Lung (tissue), 12 donors: Measurements from ENCODE around the gene SFTPB. TPM values are rescaled to one million over a fixed set of nuclear protein-coding genes. Genes with fewer than 3 reads are reported as not detected.

Experiments
- ATAC-seq: fragments of 200-7000 bp; cut with Tn5 transposase; one replicate; pipeline ENCODE4 v1.9.1; 2020; ENCODE audit warnings: moderate number of reproducible peaks; ENCODE audit not compliant: insufficient read depth, low FRiP score
- DNase-seq, 3 donors: peaks; one replicate each; pipeline ENCODE4 v3.0.0-alpha.2; 2013 to 2017
- H3K27ac ChIP-seq, 2 donors: one replicate each; pipeline ENCODE4 v1.5.1; 2013; ENCODE audit warnings: mild to moderate bottlenecking in 2 of 2, moderate library complexity in 2 of 2, control low read depth in 1 of 2, inconsistent platforms in 1 of 2, low read depth in 1 of 2, low read length in 1 of 2
- H3K27me3 ChIP-seq, 3 donors: one replicate each; pipeline ENCODE4 v1.5.1; 2013; ENCODE audit warnings: low read length in 2 of 3; ENCODE audit not compliant: control insufficient read depth in 3 of 3, insufficient read depth in 3 of 3
- H3K36me3 ChIP-seq, 4 donors: one replicate each; pipeline ENCODE4 v1.5.1; 2013; ENCODE audit warnings: low read length in 4 of 4, mild to moderate bottlenecking in 1 of 4, moderate library complexity in 1 of 4; ENCODE audit not compliant: control insufficient read depth in 4 of 4, insufficient read depth in 4 of 4
- H3K4me1 ChIP-seq, 5 donors: one replicate each; pipeline ENCODE4 v1.5.1; 2013; ENCODE audit warnings: low read length in 5 of 5, mild to moderate bottlenecking in 2 of 5, moderate library complexity in 1 of 5; ENCODE audit not compliant: control insufficient read depth in 5 of 5, insufficient read depth in 5 of 5
- H3K4me3 ChIP-seq: one replicate; pipeline ENCODE4 v1.5.1; 2013; ENCODE audit warnings: mild to moderate bottlenecking, control low read depth, moderate library complexity
- H3K9ac ChIP-seq, 2 donors: one replicate each; pipeline ENCODE4 v1.5.1; 2013; ENCODE audit warnings: low read length in 2 of 2, control low read depth in 1 of 2; ENCODE audit not compliant: insufficient read depth in 1 of 2
- H3K9me3 ChIP-seq, 4 donors: one replicate each; pipeline ENCODE4 v1.5.1; 2013; ENCODE audit warnings: low read length in 3 of 4, mild to moderate bottlenecking in 1 of 4, moderate library complexity in 1 of 4; ENCODE audit not compliant: control insufficient read depth in 4 of 4, insufficient read depth in 3 of 4
- WGBS, 2 donors: extraction: QIAGEN DNeasy Blood & Tissue Kit; methylation state at CpG; one replicate each; pipeline ENCODE4 v1.1.7; 2013; 5-methylcytosine and 5-hydroxymethylcytosine counted together
- polyA plus RNA-seq, 2 donors: library from polyadenylated mRNA; stranded (reverse); fragments of 200-250 nt; gene quantifications; one replicate each; pipeline ENCODE4 v1.2.1, GENCODE V29; 2013
- total RNA-seq, 2 donors: library from RNA; depleted of rRNA in 1 of 2; stranded (reverse); fragments of >200 nt in 1 of 2; gene quantifications; one replicate each; pipeline ENCODE4 v1.2.1, GENCODE V29; 2014 to 2021
- TF ChIP-seq, protein P1 (sequence below): IDR thresholded peaks from 2 replicates; pipeline ENCODE4 v1.5.1; 2012; ENCODE audit warnings: mild to moderate bottlenecking; ENCODE audit errors: control extremely low read depth, extremely low read depth
- donor health status: control.
- donor health status: control.
- donor health status: Bipolar disorder and iron deficiency.
- donor health status: healthy.
- donor health status: DM: yes; HTN: yes; CAD: no.

SFTPB gene
- total and polyA plus RNA-seq, 4 donors: 6,615 to 19,115 (median 13,690) TPM

GRCh38 chr2:85656468-85656867 lies 11.5 kb downstream of the SFTPB start:
- TF ChIP-seq, protein P1, sequence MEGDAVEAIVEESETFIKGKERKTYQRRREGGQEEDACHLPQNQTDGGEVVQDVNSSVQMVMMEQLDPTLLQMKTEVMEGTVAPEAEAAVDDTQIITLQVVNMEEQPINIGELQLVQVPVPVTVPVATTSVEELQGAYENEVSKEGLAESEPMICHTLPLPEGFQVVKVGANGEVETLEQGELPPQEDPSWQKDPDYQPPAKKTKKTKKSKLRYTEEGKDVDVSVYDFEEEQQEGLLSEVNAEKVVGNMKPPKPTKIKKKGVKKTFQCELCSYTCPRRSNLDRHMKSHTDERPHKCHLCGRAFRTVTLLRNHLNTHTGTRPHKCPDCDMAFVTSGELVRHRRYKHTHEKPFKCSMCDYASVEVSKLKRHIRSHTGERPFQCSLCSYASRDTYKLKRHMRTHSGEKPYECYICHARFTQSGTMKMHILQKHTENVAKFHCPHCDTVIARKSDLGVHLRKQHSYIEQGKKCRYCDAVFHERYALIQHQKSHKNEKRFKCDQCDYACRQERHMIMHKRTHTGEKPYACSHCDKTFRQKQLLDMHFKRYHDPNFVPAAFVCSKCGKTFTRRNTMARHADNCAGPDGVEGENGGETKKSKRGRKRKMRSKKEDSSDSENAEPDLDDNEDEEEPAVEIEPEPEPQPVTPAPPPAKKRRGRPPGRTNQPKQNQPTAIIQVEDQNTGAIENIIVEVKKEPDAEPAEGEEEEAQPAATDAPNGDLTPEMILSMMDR: no peak
- Histone ChIP-seq H3K9me3 (no peaks in the 10 kb centered on the region), H3K27ac (peak overlapping the region in 1 of 2 donors; percentile 42), H3K36me3 (peaks cover 3 to 10% (median 6%) of the 10 kb centered on the region in 4 donors), H3K4me3 (no peak overlapping the region), H3K27me3 (no peaks in the 10 kb centered on the region), H3K9ac (no peak overlapping the region), H3K4me1 (peaks cover 0 to 3% (median 0%) of the 10 kb centered on the region in 5 donors)
- no peak for DNase-seq
- 65 to 89% methylated on average over 3 of the region's 3 CpGs for WGBS, 2 donors
- ATAC-seq: peak; percentile 1

DNA sequence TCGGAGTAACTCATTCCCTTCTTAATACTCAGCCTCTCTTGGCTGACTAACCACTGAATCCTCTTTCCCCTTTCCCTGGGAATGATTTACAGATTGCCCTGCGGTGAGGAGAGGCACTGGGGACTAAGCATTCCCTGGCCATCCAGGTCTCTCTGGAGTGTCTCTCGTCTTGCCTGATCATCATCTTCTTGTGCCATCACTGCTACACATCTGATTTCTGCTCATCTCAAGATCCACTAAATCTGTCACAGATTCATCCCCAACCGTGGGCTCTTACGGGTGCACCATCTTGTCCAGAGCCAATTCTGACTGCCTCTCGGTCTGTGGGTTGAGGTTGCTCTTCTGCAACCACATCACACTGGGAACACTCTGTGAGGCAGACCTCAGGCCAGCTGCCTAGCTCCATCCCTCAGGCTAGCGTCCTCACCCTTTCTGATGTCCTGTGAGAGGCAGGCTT lies 12.0 kb downstream of the SFTPB start:
- no peak for ATAC-seq
- no peak for DNase-seq
- TF ChIP-seq, protein P1: no peak
- H3K9ac ChIP-seq: no peak overlapping the region
- H3K4me3 ChIP-seq: no peak overlapping the region
- H3K36me3 ChIP-seq: peaks cover 3 to 10% (median 8%) of the 10 kb centered on the region in 4 donors
- no peaks in the 10 kb centered on the region for H3K27me3 ChIP-seq
- H3K27ac ChIP-seq: peak overlapping the region in 1 of 2 donors; percentile 42
- H3K9me3 ChIP-seq: no peaks in the 10 kb centered on the region
- H3K4me1 ChIP-seq: peaks cover 0 to 3% (median 0%) of the 10 kb centered on the region in 5 donors
- WGBS, 2 donors: 72 to 82% methylated on average over 7 of the region's 7 CpGs

DNA sequence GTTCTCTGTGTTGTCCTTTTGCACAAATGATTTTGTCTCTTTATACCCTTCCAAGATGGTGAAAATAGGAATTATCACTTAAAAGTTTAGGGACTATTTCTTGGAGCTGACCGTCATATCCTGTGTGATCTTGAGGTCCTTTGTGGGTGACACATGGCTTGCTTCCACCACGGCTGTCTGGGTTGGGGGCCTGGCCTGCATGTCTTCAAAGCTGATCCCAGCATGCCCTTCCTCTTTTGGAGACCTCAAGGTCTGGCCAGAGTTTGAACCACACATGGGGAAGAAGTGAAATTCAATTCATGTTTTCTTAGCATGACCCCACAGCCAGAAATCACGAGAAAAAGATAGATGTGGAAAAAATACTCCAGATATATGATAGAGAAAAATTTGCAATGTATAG lies 14.0 kb downstream of the SFTPB start:
- Histone ChIP-seq H3K4me1 (peaks cover 0 to 1% (median 0%) of the 10 kb centered on the region in 5 donors), H3K9me3 (no peaks in the 10 kb centered on the region), H3K4me3 (no peak overlapping the region), H3K36me3 (peaks cover 11 to 18% (median 13%) of the 10 kb centered on the region in 4 donors), H3K27me3 (no peaks in the 10 kb centered on the region), H3K27ac (no peak overlapping the region), H3K9ac (no peak overlapping the region)
- whole genome bisulfite sequencing, 2 donors: 58 to 72% methylated on average over 3 of the region's 3 CpGs
- ATAC-seq: no peak
- TF ChIP-seq, protein P1: no peak
- DNase-seq: no peak

DNA sequence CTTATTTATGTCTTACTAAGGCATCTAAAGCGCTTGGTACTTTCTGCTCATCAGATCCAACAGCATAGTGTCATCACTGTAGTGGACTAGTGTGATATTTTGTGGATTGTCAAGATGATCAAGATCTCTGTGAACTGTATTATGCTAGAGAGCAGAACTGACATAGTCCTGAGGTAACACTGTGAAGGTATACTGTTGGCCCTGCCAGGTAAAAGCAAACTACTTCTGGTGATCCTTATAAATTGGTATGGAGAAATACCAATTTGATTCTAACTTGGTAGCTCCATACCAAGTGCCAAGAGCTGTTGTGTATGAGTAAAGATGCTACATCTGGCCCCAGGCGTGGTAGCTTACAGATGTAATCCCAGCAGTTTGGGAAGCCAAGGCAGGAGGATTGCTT lies 15.9 kb downstream of the SFTPB start:
- Histone ChIP-seq H3K9me3 (no peaks in the 10 kb centered on the region), H3K4me1 (peaks cover 0 to 5% (median 5%) of the 10 kb centered on the region in 5 donors), H3K27ac (peak overlapping the region in 1 of 2 donors; percentile 4), H3K4me3 (no peak overlapping the region), H3K27me3 (no peaks in the 10 kb centered on the region), H3K36me3 (peaks cover 24 to 33% (median 29%) of the 10 kb centered on the region in 4 donors), H3K9ac (no peak overlapping the region)
- 93 to 97% methylated on average over 2 of the region's 2 CpGs for WGBS, 2 donors
- TF ChIP-seq, protein P1: no peak
- no peak for ATAC-seq
- DNase-seq: no peak
